HL-60 (cell line): ENCODE results near the gene LAMA2.

Source experiments
- DNase-seq, 2 experiments: peaks; one replicate each; pipeline ENCODE4 v3.0.0-alpha.2; 2010 to 2020; ENCODE audit warnings: low read depth in 1 of 2, low spot score in 1 of 2
- H3K27ac ChIP-seq: fragments of 250-450 bp; sonication (Bioruptor Pico); replicated peaks from 2 replicates; pipeline ENCODE4 v1.5.1; 2020; ENCODE audit warnings: mild to moderate bottlenecking, moderate library complexity
- H3K27me3 ChIP-seq: fragments of 250-450 bp; sonication (Bioruptor Pico); 2 replicates; pipeline ENCODE4 v1.5.1; 2021; ENCODE audit warnings: mild to moderate bottlenecking, moderate library complexity; ENCODE audit not compliant: insufficient read depth, poor library complexity, severe bottlenecking
- H3K4me3 ChIP-seq: replicated peaks from 2 replicates; pipeline ENCODE4 v1.5.1; 2011; ENCODE audit warnings: mild to moderate bottlenecking, control low read depth, low read length; ENCODE audit not compliant: insufficient read depth
- GABPA ChIP-seq: IDR thresholded peaks from 2 replicates; pipeline ENCODE4 v1.6.1; 2012; ENCODE audit warnings: low read depth
- POLR2AphosphoS5 ChIP-seq: IDR thresholded peaks from 2 replicates; pipeline ENCODE4 v1.6.1; 2012; ENCODE audit warnings: low read depth
- SPI1 ChIP-seq: IDR thresholded peaks from 2 replicates; pipeline ENCODE4 v1.6.1; 2012; ENCODE audit warnings: low read depth, mild to moderate bottlenecking, borderline replicate concordance
- TF ChIP-seq, protein P1 (sequence below): IDR thresholded peaks from 2 replicates; pipeline ENCODE4 v1.6.1; 2012; ENCODE audit warnings: low read depth; ENCODE audit not compliant: insufficient replicate concordance
- TF ChIP-seq, protein P2 (sequence below): IDR thresholded peaks from one replicate; pipeline ENCODE4 v1.5.1; 2011; ENCODE audit warnings: low read length, control low read depth, inconsistent platforms; ENCODE audit not compliant: insufficient read depth

Gene LAMA2

DNA sequence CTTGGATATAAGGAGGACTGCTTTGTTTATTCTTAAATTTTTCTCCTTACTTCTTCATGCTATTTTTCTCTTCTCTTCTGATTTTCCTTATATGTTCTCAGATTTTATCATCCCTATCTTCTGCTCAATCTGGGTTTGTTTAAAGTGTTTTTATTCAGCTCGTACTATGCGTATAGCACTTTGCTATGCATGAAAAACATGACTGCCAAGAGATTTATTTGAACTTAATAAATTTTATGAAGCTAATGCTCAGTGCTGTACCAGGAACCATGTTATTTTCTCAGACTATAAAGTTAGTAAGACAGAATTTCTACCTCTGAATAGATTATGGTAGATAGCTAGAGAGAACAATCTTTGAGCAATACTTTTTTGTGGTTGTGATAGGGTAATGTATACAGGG is 305.9 kb downstream of the LAMA2 start:
- Histone ChIP-seq H3K27me3 (no peaks in the 10 kb centered on the region), H3K4me3 (no peak overlapping the region), H3K27ac (no peak overlapping the region)
- TF ChIP-seq, protein P1, sequence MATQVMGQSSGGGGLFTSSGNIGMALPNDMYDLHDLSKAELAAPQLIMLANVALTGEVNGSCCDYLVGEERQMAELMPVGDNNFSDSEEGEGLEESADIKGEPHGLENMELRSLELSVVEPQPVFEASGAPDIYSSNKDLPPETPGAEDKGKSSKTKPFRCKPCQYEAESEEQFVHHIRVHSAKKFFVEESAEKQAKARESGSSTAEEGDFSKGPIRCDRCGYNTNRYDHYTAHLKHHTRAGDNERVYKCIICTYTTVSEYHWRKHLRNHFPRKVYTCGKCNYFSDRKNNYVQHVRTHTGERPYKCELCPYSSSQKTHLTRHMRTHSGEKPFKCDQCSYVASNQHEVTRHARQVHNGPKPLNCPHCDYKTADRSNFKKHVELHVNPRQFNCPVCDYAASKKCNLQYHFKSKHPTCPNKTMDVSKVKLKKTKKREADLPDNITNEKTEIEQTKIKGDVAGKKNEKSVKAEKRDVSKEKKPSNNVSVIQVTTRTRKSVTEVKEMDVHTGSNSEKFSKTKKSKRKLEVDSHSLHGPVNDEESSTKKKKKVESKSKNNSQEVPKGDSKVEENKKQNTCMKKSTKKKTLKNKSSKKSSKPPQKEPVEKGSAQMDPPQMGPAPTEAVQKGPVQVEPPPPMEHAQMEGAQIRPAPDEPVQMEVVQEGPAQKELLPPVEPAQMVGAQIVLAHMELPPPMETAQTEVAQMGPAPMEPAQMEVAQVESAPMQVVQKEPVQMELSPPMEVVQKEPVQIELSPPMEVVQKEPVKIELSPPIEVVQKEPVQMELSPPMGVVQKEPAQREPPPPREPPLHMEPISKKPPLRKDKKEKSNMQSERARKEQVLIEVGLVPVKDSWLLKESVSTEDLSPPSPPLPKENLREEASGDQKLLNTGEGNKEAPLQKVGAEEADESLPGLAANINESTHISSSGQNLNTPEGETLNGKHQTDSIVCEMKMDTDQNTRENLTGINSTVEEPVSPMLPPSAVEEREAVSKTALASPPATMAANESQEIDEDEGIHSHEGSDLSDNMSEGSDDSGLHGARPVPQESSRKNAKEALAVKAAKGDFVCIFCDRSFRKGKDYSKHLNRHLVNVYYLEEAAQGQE = no peak
- TF ChIP-seq POLR2AphosphoS5 = no peak
- TF ChIP-seq, protein P2, sequence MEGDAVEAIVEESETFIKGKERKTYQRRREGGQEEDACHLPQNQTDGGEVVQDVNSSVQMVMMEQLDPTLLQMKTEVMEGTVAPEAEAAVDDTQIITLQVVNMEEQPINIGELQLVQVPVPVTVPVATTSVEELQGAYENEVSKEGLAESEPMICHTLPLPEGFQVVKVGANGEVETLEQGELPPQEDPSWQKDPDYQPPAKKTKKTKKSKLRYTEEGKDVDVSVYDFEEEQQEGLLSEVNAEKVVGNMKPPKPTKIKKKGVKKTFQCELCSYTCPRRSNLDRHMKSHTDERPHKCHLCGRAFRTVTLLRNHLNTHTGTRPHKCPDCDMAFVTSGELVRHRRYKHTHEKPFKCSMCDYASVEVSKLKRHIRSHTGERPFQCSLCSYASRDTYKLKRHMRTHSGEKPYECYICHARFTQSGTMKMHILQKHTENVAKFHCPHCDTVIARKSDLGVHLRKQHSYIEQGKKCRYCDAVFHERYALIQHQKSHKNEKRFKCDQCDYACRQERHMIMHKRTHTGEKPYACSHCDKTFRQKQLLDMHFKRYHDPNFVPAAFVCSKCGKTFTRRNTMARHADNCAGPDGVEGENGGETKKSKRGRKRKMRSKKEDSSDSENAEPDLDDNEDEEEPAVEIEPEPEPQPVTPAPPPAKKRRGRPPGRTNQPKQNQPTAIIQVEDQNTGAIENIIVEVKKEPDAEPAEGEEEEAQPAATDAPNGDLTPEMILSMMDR = no peak
- TF ChIP-seq GABPA = no peak
- no peak for TF ChIP-seq SPI1
- DNase-seq = no peak

DNA sequence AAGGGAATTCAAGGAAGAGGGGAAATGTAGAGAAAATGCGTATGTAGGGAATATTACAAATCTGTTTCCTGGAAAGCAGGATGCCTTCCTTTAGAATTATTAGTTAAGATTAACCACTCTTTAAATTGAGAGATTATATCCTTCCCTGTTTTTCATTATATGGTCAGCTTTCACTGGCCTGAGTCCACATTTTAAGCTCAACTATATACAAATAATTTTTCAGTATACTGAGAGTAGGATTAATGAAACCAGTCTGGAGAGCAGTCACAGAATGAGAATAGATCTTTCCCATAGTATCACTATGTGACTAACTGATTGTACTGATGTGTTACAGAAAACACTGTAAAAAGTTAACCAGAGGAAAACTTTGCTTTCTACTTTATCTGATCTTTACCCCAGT is 306.3 kb downstream of the LAMA2 start:
- no peak overlapping the region for H3K4me3 ChIP-seq
- DNase-seq = no peak
- TF ChIP-seq, protein P2 = no peak
- TF ChIP-seq POLR2AphosphoS5 = no peak
- TF ChIP-seq SPI1 = no peak
- TF ChIP-seq GABPA = no peak
- TF ChIP-seq, protein P1 = no peak
- no peaks in the 10 kb centered on the region for H3K27me3 ChIP-seq
- H3K27ac ChIP-seq = no peak overlapping the region

DNA sequence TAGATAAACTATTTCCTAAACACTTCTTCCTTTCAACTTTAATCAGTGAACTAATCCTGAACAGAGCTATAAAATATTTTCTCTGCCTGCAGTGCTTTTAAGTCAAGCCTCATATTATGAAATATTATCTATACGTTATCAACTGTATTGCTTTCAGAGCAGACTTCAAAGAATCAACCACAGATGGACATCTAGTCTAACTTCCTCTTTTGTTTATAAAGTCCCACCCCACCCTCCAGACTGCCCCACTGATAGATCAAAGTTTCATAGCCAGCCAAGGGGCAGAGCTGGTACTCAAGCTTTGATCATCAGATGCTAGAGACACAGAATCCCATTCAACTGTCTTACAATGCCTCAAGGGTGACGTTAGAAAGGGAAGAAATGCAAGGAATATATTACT is 308.3 kb downstream of the LAMA2 start:
- Histone ChIP-seq H3K27ac (no peak overlapping the region), H3K4me3 (no peak overlapping the region), H3K27me3 (no peaks in the 10 kb centered on the region)
- TF ChIP-seq POLR2AphosphoS5 = no peak
- no peak for TF ChIP-seq GABPA
- TF ChIP-seq, protein P1 = no peak
- no peak for TF ChIP-seq SPI1
- TF ChIP-seq, protein P2 = no peak
- no peak for DNase-seq
